Astrocyte (in vitro differentiated cells and primary cell): ENCODE data around the gene TAF9.

Source experiments
- CTCF ChIP-seq: IDR thresholded peaks from 2 replicates; pipeline ENCODE4 v1.5.1; 2011; ENCODE audit warnings: low read depth, mild to moderate bottlenecking, inconsistent platforms, low read length, moderate library complexity; ENCODE audit not compliant: insufficient read depth
- EZH2 ChIP-seq: IDR thresholded peaks from 2 replicates; pipeline ENCODE4 v1.6.1; 2012; ENCODE audit warnings: mild to moderate bottlenecking, low read length, inconsistent platforms; ENCODE audit not compliant: insufficient read depth

DNA sequence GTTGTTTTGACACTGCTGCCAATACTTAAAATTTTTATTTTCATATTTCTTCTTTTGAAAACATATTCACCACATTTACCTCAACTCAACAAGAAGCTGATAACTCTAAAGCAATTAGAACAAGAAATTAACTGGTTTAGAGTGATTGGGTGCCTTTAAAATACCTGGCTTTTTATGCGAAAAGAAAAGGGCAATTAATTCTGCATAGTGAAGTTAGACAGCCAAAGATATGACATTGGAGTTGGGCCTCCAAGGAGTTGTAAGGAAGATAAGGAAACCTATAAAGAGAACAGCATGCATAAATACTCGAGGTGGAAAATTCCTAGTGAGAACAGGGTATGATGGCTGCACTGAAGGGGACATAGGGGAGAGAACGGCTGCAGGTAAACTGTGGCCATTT, 9.6 kb downstream of the TAF9 start:
- TF ChIP-seq CTCF: no peak
- no peak for TF ChIP-seq EZH2
